H1 (cell line): ENCODE results near the gene GPALPP1. TPM values are rescaled to one million over a fixed set of nuclear protein-coding genes. Genes with fewer than 3 reads are reported as not detected.

Experiments
- CTCF ChIA-PET: fragments of 300-600 bp; sonication (Branson Sonifier 250); formaldehyde crosslinking; loops from one replicate; lab custom pipeline; 2021; ENCODE audit not compliant: partially characterized antibody; lab: Charles Lee
- POLR2A ChIA-PET: fragments of 300-600 bp; sonication (Branson Sonifier 250); formaldehyde crosslinking; loops from one replicate; lab custom pipeline; 2021; ENCODE audit warnings: inconsistent platforms; ENCODE audit not compliant: partially characterized antibody; lab: Charles Lee
- DNase-seq, 2 experiments: peaks; one replicate each; pipeline versions ENCODE4 v3.0.0 to v3.0.0-alpha.2; 2010 to 2022; ENCODE audit warnings: low spot score in 2 of 2, low read depth in 1 of 2, mixed read lengths in 1 of 2
- FAIRE-seq: peaks from 2 replicates; lab custom pipeline; 2011; peaks lifted over from hg19 to GRCh38; lab: Jason Lieb, UNC
- H2AFZ ChIP-seq: 2 replicates; pipeline ENCODE4 v1.8.1; 2012; ENCODE audit warnings: low read length, inconsistent platforms
- H2AK5ac ChIP-seq: 2 replicates; pipeline ENCODE4 v1.6.1; 2013; ENCODE audit warnings: low read depth, low read length
- H2BK120ac ChIP-seq: replicated peaks from 2 replicates; pipeline ENCODE3; 2013; ENCODE audit warnings: low read depth, low read length, inconsistent platforms
- H2BK12ac ChIP-seq: 2 replicates; pipeline ENCODE4 v1.6.1; 2013; ENCODE audit warnings: low read depth, low read length
- H2BK15ac ChIP-seq: 2 replicates; pipeline ENCODE4 v1.6.1; 2013; ENCODE audit warnings: low read length
- H2BK20ac ChIP-seq: 2 replicates; pipeline ENCODE4 v1.6.1; 2013; ENCODE audit warnings: low read length
- H2BK5ac ChIP-seq: 2 replicates; pipeline ENCODE4 v1.6.1; 2013; ENCODE audit warnings: low read depth, low read length
- H3K14ac ChIP-seq: 2 replicates; pipeline ENCODE4 v1.6.1; 2013; ENCODE audit warnings: inconsistent platforms; ENCODE audit not compliant: insufficient read length
- H3K18ac ChIP-seq: 2 replicates; pipeline ENCODE4 v1.6.1; 2013; ENCODE audit warnings: low read length; ENCODE audit errors: extremely low read depth
- H3K23ac ChIP-seq: 2 replicates; pipeline ENCODE4 v1.6.1; 2013; ENCODE audit warnings: inconsistent platforms; ENCODE audit not compliant: insufficient read length
- H3K23me2 ChIP-seq: 2 replicates; pipeline ENCODE4 v1.6.1; 2013; ENCODE audit warnings: low read depth, low read length
- H3K27ac ChIP-seq: 2 replicates; pipeline ENCODE4 v1.6.1; 2011; ENCODE audit warnings: low read depth, low read length, inconsistent platforms
- H3K27me3 ChIP-seq, 4 experiments: replicated peaks in 1 of 4; 1 replicate in 1 of 4; 2 replicates in 3 of 4; pipeline versions ENCODE4 v1.6.1 to v1.8.1; 2011 to 2013; ENCODE audit warnings: low read length in 3 of 4, mild to moderate bottlenecking in 3 of 4, inconsistent platforms in 2 of 4, mixed read lengths in 2 of 4, moderate library complexity in 1 of 4; ENCODE audit not compliant: control insufficient read depth in 3 of 4, insufficient read depth in 3 of 4; ENCODE audit errors: extremely low read depth in 1 of 4
- H3K36me3 ChIP-seq, 4 experiments: 2 replicates each; pipeline versions ENCODE4 v1.6.1 to v1.8.1; 2011 to 2013; ENCODE audit warnings: mild to moderate bottlenecking in 4 of 4, low read length in 3 of 4, moderate library complexity in 2 of 4, control low read depth in 1 of 4, inconsistent platforms in 1 of 4; ENCODE audit not compliant: insufficient read depth in 4 of 4, control insufficient read depth in 2 of 4
- H3K4ac ChIP-seq: replicated peaks from 2 replicates; pipeline ENCODE3; 2013; ENCODE audit warnings: low read length, low read depth, mixed read lengths, inconsistent platforms; ENCODE audit not compliant: insufficient read length
- H3K4me1 ChIP-seq, 4 experiments: replicated peaks in 1 of 4; 1 replicate in 1 of 4; 2 replicates in 3 of 4; pipeline versions ENCODE4 v1.6.1 to v1.8.1; 2011 to 2013; ENCODE audit warnings: low read length in 3 of 4, inconsistent platforms in 2 of 4, mixed read lengths in 1 of 4; ENCODE audit not compliant: insufficient read depth in 4 of 4, control insufficient read depth in 3 of 4
- H3K4me2 ChIP-seq, 2 experiments: 2 replicates each; pipeline versions ENCODE4 v1.6.1 to v1.8.1; 2011 to 2013; ENCODE audit warnings: low read depth in 2 of 2, low read length in 2 of 2, control low read depth in 1 of 2, inconsistent platforms in 1 of 2, mild to moderate bottlenecking in 1 of 2; ENCODE audit not compliant: insufficient read depth in 1 of 2
- H3K4me3 ChIP-seq, 4 experiments: fragments of 200-600, 300-600 bp in 1 of 4; sonication (generic), shearing (Covaris generic), sonication (Bioruptor Twin) in 1 of 4; 2 replicates each; pipeline versions ENCODE4 v1.5.1 to v1.8.1; 2011 to 2016; ENCODE audit warnings: low read length in 4 of 4, low read depth in 3 of 4, control low read depth in 2 of 4, inconsistent platforms in 2 of 4, mild to moderate bottlenecking in 2 of 4, mixed read lengths in 1 of 4, moderate library complexity in 1 of 4; ENCODE audit not compliant: insufficient read depth in 2 of 4; ENCODE audit errors: extremely low read depth in 1 of 4
- H3K56ac ChIP-seq: replicated peaks from 2 replicates; pipeline ENCODE3; 2013; ENCODE audit warnings: low read depth, mild to moderate bottlenecking, mixed read lengths, low read length, inconsistent platforms; ENCODE audit not compliant: insufficient read length
- H3K79me1 ChIP-seq: 2 replicates; pipeline ENCODE4 v1.6.1; 2013; ENCODE audit warnings: low read depth, low read length, control low read depth
- H3K79me2 ChIP-seq, 2 experiments: 2 replicates each; pipeline versions ENCODE4 v1.6.1 to v1.8.1; 2012 to 2013; ENCODE audit warnings: low read length in 2 of 2, mild to moderate bottlenecking in 2 of 2, inconsistent platforms in 1 of 2; ENCODE audit not compliant: insufficient read depth in 2 of 2, control insufficient read depth in 1 of 2
- H3K9ac ChIP-seq, 4 experiments: replicated peaks in 1 of 4; 1 replicate in 1 of 4; 2 replicates in 3 of 4; pipeline versions ENCODE4 v1.6.1 to v1.8.1; 2011 to 2013; ENCODE audit warnings: low read depth in 3 of 4, low read length in 3 of 4, control low read depth in 2 of 4, mild to moderate bottlenecking in 2 of 4, moderate library complexity in 2 of 4, inconsistent platforms in 1 of 4; ENCODE audit errors: extremely low read depth in 1 of 4
- H3K9me3 ChIP-seq, 2 experiments: 2 replicates each; pipeline versions ENCODE4 v1.6.1 to v1.8.1; 2012 to 2013; ENCODE audit warnings: mild to moderate bottlenecking in 2 of 2, moderate library complexity in 2 of 2, control low read depth in 1 of 2, inconsistent platforms in 1 of 2, low read depth in 1 of 2, low read length in 1 of 2, mixed read lengths in 1 of 2; ENCODE audit not compliant: insufficient read depth in 2 of 2
- H4K20me1 ChIP-seq, 2 experiments: replicated peaks in 1 of 2; 2 replicates each; pipeline versions ENCODE3 to v1.8.1; 2011 to 2013; ENCODE audit warnings: inconsistent platforms in 2 of 2, low read length in 2 of 2, mild to moderate bottlenecking in 1 of 2; ENCODE audit not compliant: insufficient read depth in 2 of 2, control insufficient read depth in 1 of 2
- H4K5ac ChIP-seq: 2 replicates; pipeline ENCODE4 v1.6.1; 2013; ENCODE audit warnings: low read length, low read depth, mixed read lengths, inconsistent platforms; ENCODE audit not compliant: insufficient read length
- H4K8ac ChIP-seq: 2 replicates; pipeline ENCODE4 v1.8.0; 2013; ENCODE audit warnings: mild to moderate bottlenecking, moderate library complexity, low read length, inconsistent platforms; ENCODE audit not compliant: insufficient read depth; ENCODE audit errors: extremely low read depth
- H4K91ac ChIP-seq: replicated peaks from 2 replicates; pipeline ENCODE3; 2013; ENCODE audit warnings: low read length, mixed read lengths, inconsistent platforms; ENCODE audit not compliant: insufficient read length
- CBX8 ChIP-seq: fragments of 300-800, 300-1000 bp; sonication (generic); IDR thresholded peaks from 2 replicates; pipeline ENCODE4 v1.7.1; 2016; ENCODE audit warnings: low read depth, low read length, borderline replicate concordance
- CEBPB ChIP-seq: IDR thresholded peaks from 2 replicates; pipeline ENCODE4 v1.6.1; 2012; ENCODE audit warnings: low read depth, low read length
- GTF2F1 ChIP-seq: IDR thresholded peaks from 2 replicates; pipeline ENCODE4 v1.6.1; 2012; ENCODE audit warnings: low read depth, low read length, improper control_type of control experiment, borderline replicate concordance
- JUN ChIP-seq: IDR thresholded peaks from 2 replicates; pipeline ENCODE4 v1.6.1; 2011; ENCODE audit warnings: low read depth, mild to moderate bottlenecking, improper control_type of control experiment, low read length
- NANOG ChIP-seq: IDR thresholded peaks from 2 replicates; pipeline ENCODE4 v1.6.1; 2011; ENCODE audit warnings: low read length, low read depth, mild to moderate bottlenecking, inconsistent platforms; ENCODE audit not compliant: insufficient read depth, poor library complexity, severe bottlenecking
- TCF12 ChIP-seq: IDR thresholded peaks from 2 replicates; pipeline ENCODE4 v1.6.1; 2011; ENCODE audit warnings: low read depth, mild to moderate bottlenecking, low read length
- TEAD4 ChIP-seq: IDR thresholded peaks from 2 replicates; pipeline ENCODE4 v1.6.1; 2012; ENCODE audit warnings: low read depth, low read length, inconsistent platforms, mixed read lengths
- YY1 ChIP-seq: IDR thresholded peaks from 2 replicates; pipeline ENCODE4 v1.6.1; 2011; ENCODE audit warnings: low read depth, mild to moderate bottlenecking, low read length
- polyA plus RNA-seq, 7 experiments: library from polyadenylated mRNA; depleted of rRNA in 3 of 7; stranded (reverse) in 5 of 7; unstranded in 2 of 7; fragments of >200 nt in 5 of 7; fragments of 200-250 nt in 2 of 7; gene quantifications; 1 replicate in 5 of 7; 2 replicates in 1 of 7; 4 replicates in 1 of 7; pipeline versions ENCODE4 v1.2.1 to v1.2.3, GENCODE V29; 2011 to 2013; ENCODE audit warnings: missing spikeins in 2 of 7, mixed read lengths in 2 of 7
- total RNA-seq: library from RNA; stranded (reverse); fragmentation: NEBNext Ultra II Directional; extraction: Animal tissue kit (Norgen Biotek cat#: 25700); gene quantifications from 2 replicates; pipeline ENCODE4 v1.2.1, GENCODE V29; 2021
- TF ChIP-seq, protein P1 (sequence below), 3 experiments: IDR thresholded peaks; 1 replicate in 2 of 3; 2 replicates in 1 of 3; pipeline versions ENCODE4 v1.5.1 to v1.6.1; 2011; ENCODE audit warnings: low read length in 3 of 3, mild to moderate bottlenecking in 3 of 3, inconsistent platforms in 2 of 3, low read depth in 1 of 3, moderate library complexity in 1 of 3; ENCODE audit not compliant: insufficient read depth in 1 of 3; ENCODE audit errors: control extremely low read depth in 1 of 3

GPALPP1 gene
- total and polyA plus RNA-seq, 2 of the 8 experiments (the other 6 are each of a cell fraction or from before 2014, with no cell fraction given), result 8.5 to 26.1 TPM

DNA sequence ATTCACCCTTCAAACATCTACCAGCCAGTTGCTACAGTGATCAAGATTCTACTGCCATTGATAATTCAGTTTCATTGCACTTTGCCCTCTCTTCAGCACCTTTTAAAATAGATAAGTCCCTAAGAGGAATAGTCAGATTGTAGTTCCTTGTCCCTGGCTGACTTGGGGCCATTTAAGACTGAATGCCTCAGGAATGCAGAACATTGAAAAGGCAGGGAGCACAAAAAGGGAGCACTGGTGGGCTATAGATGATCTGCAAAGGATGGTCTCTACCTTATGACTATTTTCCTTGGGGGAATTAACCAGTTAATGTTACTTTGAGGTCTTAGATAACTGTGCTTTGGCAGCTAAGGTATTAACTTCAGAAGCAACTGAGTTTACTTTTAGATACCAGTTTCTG is 46.9 kb downstream of the GPALPP1 start:
- H4K5ac ChIP-seq, result no peak overlapping the region
- no peaks in the 10 kb centered on the region for H4K20me1 ChIP-seq
- no peak overlapping the region for H3K4ac ChIP-seq
- DNase-seq, result no peak
- CTCF ChIA-PET, result interaction anchor here (0.6 kb wide), 1 partner anchor 164 kb away, joined by 3 read pairs; no protein-coding TSS in a partner anchor
- no peak overlapping the region for H3K4me2 ChIP-seq
- no peak overlapping the region for H3K4me3 ChIP-seq
- H2BK15ac ChIP-seq, result no peak overlapping the region
- no peak overlapping the region for H3K14ac ChIP-seq
- no peak overlapping the region for H4K91ac ChIP-seq
- no peak overlapping the region for H2BK20ac ChIP-seq
- no peaks in the 10 kb centered on the region for H3K23me2 ChIP-seq
- H3K27me3 ChIP-seq, result peaks cover 0 to 1% (median 0%) of the 10 kb centered on the region in 4 experiments; a peak in 1 of 7 replicates
- no peaks in the 10 kb centered on the region for H3K79me1 ChIP-seq
- no peak overlapping the region for H2BK120ac ChIP-seq
- H3K27ac ChIP-seq, result no peak overlapping the region
- peaks cover 0 to 4% (median 2%) of the 10 kb centered on the region in 4 experiments; a peak in 2 of 8 replicates for H3K36me3 ChIP-seq
- H3K9ac ChIP-seq, result no peak overlapping the region
- H3K4me1 ChIP-seq, result no peaks in the 10 kb centered on the region
- no peak overlapping the region for H2AK5ac ChIP-seq
- no peak overlapping the region for H3K23ac ChIP-seq
- H3K56ac ChIP-seq, result no peak overlapping the region
- POLR2A ChIA-PET, result no interaction called here
- H4K8ac ChIP-seq, result no peak overlapping the region
- no peaks in the 10 kb centered on the region for H3K79me2 ChIP-seq
- no peaks in the 10 kb centered on the region for H3K9me3 ChIP-seq
- FAIRE-seq, result no peak
- H2AFZ ChIP-seq, result no peak overlapping the region
- H2BK12ac ChIP-seq, result no peak overlapping the region
- no peak overlapping the region for H3K18ac ChIP-seq
- H2BK5ac ChIP-seq, result no peak overlapping the region
- TF ChIP-seq YY1, result no peak
- TF ChIP-seq TCF12, result no peak
- TF ChIP-seq NANOG, result no peak
- TF ChIP-seq JUN, result no peak
- TF ChIP-seq CBX8, result no peak
- TF ChIP-seq CEBPB, result no peak
- TF ChIP-seq TEAD4, result no peak
- no peak for TF ChIP-seq GTF2F1
- TF ChIP-seq, protein P1, sequence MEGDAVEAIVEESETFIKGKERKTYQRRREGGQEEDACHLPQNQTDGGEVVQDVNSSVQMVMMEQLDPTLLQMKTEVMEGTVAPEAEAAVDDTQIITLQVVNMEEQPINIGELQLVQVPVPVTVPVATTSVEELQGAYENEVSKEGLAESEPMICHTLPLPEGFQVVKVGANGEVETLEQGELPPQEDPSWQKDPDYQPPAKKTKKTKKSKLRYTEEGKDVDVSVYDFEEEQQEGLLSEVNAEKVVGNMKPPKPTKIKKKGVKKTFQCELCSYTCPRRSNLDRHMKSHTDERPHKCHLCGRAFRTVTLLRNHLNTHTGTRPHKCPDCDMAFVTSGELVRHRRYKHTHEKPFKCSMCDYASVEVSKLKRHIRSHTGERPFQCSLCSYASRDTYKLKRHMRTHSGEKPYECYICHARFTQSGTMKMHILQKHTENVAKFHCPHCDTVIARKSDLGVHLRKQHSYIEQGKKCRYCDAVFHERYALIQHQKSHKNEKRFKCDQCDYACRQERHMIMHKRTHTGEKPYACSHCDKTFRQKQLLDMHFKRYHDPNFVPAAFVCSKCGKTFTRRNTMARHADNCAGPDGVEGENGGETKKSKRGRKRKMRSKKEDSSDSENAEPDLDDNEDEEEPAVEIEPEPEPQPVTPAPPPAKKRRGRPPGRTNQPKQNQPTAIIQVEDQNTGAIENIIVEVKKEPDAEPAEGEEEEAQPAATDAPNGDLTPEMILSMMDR (IDR thresholded peaks at IDR 0.05; ENCODE audit: control extremely low read depth in 1 of 3, insufficient read depth in 1 of 3, low read depth in 1 of 3, low read length in 3 of 3), result no peak
